ENCODE data around the gene PAPSS1. TPM values are rescaled to one million over a fixed set of nuclear protein-coding genes. Genes with fewer than 3 reads are reported as not detected.

Gene PAPSS1
- polyA plus RNA-seq (204 and 216 TPM in 2 replicates), polyA minus RNA-seq (192 and 196 TPM in 2 replicates)

DNA sequence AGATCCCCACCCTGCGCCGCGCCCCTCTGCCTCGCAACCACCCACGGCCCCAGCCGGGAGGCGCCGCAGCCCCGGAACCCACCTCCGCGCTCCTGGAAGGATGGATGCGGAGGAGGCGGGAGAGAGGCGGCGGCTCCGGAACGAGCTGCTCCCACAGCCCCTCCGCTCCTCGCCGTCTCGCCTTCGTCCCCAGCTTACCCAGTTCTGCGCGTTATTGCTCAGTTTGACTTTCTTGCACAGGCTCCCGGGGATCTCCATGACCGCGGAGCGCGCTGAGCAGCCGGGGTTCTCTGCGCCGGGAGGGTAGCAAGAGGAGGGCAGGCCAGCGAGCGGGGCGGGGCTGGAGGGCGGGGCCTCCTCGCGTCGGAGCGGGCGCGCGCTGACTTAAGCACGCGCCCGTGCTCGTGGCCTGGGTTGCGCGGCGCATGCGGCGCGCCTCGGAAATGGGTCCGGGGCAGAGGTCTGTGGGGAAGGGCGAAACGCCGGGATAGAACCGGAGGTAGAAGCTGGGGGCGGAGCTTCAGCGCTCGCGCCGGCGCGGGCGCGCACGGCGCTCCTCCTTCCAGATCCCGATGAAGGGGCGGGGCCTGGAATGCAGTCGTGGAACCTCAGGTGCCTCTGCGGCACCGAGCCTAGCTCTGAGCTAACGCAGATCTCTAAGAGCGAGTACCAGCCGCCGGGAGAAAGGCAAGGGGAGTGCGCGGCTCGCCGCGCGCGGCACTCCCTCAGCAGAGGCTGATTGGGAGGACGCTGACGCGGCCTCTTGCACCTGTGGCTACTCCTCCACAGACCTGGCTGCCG lies at the start of gene PAPSS1:
Gene PAPSS1, minus strand, starts transcription at position 313 of the 801 bp plus-strand sequence. Its CDS starts 55 bp downstream, at position 258.
- H3K9ac ChIP-seq (ENCODE audit: low read length), result peak within 1 kb of the TSS; percentile 87
- peaks cover 8% of the 10 kb centered on the region for H3F3A ChIP-seq (ENCODE audit: insufficient read depth, low read length, poor library complexity, severe bottlenecking)
- peak within 1 kb of the TSS; percentile 72 for H3K4me3 ChIP-seq (ENCODE audit: low read length)
- H3K27ac ChIP-seq (ENCODE audit: low read length), result peak within 1 kb of the TSS; percentile 93
- no peaks in the 10 kb centered on the region for H3K36me3 ChIP-seq (ENCODE audit: insufficient read depth, low read length)
- no peaks in the 10 kb centered on the region for H3K9me3 ChIP-seq (ENCODE audit: low read length)
- H2AFZ ChIP-seq (ENCODE audit: low read depth, low read length), result peak within 1 kb of the TSS; percentile 71
- TF ChIP-seq RAD21 (conservative IDR thresholded peaks at IDR 0.05) (no peak), EP300 (conservative IDR thresholded peaks at IDR 0.05; ENCODE audit: poor library complexity, severe bottlenecking) (peak; percentile 15), SMC3 (conservative IDR thresholded peaks at IDR 0.05; ENCODE audit: poor library complexity) (peak; percentile 54), POLR2AphosphoS5 (IDR thresholded peaks at IDR 0.05) (peak; percentile 78), TAF1 (IDR thresholded peaks at IDR 0.05; ENCODE audit: low read depth) (peak; percentile 75), MXI1 (conservative IDR thresholded peaks at IDR 0.05; ENCODE audit: poor library complexity, severe bottlenecking) (peak; percentile 72), EZH2 (IDR thresholded peaks at IDR 0.05; ENCODE audit: borderline replicate concordance, insufficient read depth, low read length, poor library complexity, severe bottlenecking) (no peak)
- TF ChIP-seq, protein P1, sequence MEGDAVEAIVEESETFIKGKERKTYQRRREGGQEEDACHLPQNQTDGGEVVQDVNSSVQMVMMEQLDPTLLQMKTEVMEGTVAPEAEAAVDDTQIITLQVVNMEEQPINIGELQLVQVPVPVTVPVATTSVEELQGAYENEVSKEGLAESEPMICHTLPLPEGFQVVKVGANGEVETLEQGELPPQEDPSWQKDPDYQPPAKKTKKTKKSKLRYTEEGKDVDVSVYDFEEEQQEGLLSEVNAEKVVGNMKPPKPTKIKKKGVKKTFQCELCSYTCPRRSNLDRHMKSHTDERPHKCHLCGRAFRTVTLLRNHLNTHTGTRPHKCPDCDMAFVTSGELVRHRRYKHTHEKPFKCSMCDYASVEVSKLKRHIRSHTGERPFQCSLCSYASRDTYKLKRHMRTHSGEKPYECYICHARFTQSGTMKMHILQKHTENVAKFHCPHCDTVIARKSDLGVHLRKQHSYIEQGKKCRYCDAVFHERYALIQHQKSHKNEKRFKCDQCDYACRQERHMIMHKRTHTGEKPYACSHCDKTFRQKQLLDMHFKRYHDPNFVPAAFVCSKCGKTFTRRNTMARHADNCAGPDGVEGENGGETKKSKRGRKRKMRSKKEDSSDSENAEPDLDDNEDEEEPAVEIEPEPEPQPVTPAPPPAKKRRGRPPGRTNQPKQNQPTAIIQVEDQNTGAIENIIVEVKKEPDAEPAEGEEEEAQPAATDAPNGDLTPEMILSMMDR (IDR thresholded peaks at IDR 0.05; ENCODE audit: poor library complexity, severe bottlenecking), result peak; percentile 36
- TF ChIP-seq, protein P2, sequence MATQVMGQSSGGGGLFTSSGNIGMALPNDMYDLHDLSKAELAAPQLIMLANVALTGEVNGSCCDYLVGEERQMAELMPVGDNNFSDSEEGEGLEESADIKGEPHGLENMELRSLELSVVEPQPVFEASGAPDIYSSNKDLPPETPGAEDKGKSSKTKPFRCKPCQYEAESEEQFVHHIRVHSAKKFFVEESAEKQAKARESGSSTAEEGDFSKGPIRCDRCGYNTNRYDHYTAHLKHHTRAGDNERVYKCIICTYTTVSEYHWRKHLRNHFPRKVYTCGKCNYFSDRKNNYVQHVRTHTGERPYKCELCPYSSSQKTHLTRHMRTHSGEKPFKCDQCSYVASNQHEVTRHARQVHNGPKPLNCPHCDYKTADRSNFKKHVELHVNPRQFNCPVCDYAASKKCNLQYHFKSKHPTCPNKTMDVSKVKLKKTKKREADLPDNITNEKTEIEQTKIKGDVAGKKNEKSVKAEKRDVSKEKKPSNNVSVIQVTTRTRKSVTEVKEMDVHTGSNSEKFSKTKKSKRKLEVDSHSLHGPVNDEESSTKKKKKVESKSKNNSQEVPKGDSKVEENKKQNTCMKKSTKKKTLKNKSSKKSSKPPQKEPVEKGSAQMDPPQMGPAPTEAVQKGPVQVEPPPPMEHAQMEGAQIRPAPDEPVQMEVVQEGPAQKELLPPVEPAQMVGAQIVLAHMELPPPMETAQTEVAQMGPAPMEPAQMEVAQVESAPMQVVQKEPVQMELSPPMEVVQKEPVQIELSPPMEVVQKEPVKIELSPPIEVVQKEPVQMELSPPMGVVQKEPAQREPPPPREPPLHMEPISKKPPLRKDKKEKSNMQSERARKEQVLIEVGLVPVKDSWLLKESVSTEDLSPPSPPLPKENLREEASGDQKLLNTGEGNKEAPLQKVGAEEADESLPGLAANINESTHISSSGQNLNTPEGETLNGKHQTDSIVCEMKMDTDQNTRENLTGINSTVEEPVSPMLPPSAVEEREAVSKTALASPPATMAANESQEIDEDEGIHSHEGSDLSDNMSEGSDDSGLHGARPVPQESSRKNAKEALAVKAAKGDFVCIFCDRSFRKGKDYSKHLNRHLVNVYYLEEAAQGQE (IDR thresholded peaks at IDR 0.05; ENCODE audit: borderline replicate concordance), result peak; percentile 77
- H3K27me3 ChIP-seq (ENCODE audit: insufficient read depth, low read depth, low read length), result no peaks in the 10 kb centered on the region
- peak within 1 kb of the TSS; percentile 97 for H3K4me2 ChIP-seq (ENCODE audit: low read length)
- H3K79me2 ChIP-seq (replicated peaks; ENCODE audit: insufficient read depth, low read length), result peaks cover 38% of the 10 kb centered on the region
- H4K20me1 ChIP-seq (ENCODE audit: insufficient read depth), result no peaks in the 10 kb centered on the region
- no peaks in the 10 kb centered on the region for H3K9me2 ChIP-seq (ENCODE audit: insufficient read depth, low read length)

DNA sequence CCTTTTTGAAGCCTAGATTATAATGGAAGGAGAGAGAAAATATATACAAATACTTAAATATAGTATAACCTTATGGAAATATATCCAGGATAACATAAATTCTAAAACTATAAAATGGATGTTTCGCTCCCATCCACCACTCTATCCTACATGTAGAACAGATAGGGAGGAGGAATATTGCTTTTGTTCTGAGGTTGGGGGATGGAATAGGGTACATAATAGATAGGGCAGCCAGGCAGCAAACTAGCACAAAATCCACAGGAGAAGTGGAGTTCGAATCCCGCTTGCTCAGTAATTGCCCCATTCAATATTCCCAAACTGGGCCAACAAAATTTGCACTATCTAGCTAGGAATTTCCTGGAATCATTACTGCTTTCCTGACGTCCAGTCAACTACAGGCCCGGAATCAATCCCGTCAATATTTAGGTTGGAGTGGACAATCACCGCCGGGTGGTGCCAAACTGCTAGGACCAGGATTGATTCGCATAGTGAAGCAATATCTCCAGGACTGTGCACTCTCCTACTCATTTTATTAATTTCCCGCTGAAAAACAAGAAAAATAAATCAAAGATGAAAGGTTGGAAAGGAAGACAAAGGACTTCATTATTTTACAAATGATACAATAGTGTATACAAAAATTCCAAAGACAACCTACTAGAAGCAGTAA lies 40.4 kb upstream of the PAPSS1 start:
- Histone ChIP-seq H3K9me2 (ENCODE audit: insufficient read depth, low read length) (no peaks in the 10 kb centered on the region), H3K27me3 (ENCODE audit: insufficient read depth, low read depth, low read length) (no peaks in the 10 kb centered on the region), H3K4me2 (ENCODE audit: low read length) (no peak overlapping the region), H3F3A (ENCODE audit: insufficient read depth, low read length, poor library complexity, severe bottlenecking) (no peaks in the 10 kb centered on the region), H3K9ac (ENCODE audit: low read length) (no peak overlapping the region), H2AFZ (ENCODE audit: low read depth, low read length) (no peak overlapping the region), H3K9me3 (ENCODE audit: low read length) (no peaks in the 10 kb centered on the region), H3K27ac (ENCODE audit: low read length) (no peak overlapping the region), H3K79me2 (replicated peaks; ENCODE audit: insufficient read depth, low read length) (no peaks in the 10 kb centered on the region), H3K4me3 (ENCODE audit: low read length) (no peak overlapping the region), H4K20me1 (ENCODE audit: insufficient read depth) (no peaks in the 10 kb centered on the region), H3K36me3 (ENCODE audit: insufficient read depth, low read length) (no peaks in the 10 kb centered on the region)
- no peak for TF ChIP-seq RAD21 (conservative IDR thresholded peaks at IDR 0.05)
- TF ChIP-seq EP300 (conservative IDR thresholded peaks at IDR 0.05; ENCODE audit: poor library complexity, severe bottlenecking), result no peak
- TF ChIP-seq EZH2 (IDR thresholded peaks at IDR 0.05; ENCODE audit: borderline replicate concordance, insufficient read depth, low read length, poor library complexity, severe bottlenecking), result no peak
- TF ChIP-seq MXI1 (conservative IDR thresholded peaks at IDR 0.05; ENCODE audit: poor library complexity, severe bottlenecking), result no peak
- TF ChIP-seq POLR2AphosphoS5 (IDR thresholded peaks at IDR 0.05), result no peak
- TF ChIP-seq, protein P1 (IDR thresholded peaks at IDR 0.05; ENCODE audit: poor library complexity, severe bottlenecking), result no peak
- no peak for TF ChIP-seq TAF1 (IDR thresholded peaks at IDR 0.05; ENCODE audit: low read depth)
- TF ChIP-seq, protein P2 (IDR thresholded peaks at IDR 0.05; ENCODE audit: borderline replicate concordance), result no peak
- no peak for TF ChIP-seq SMC3 (conservative IDR thresholded peaks at IDR 0.05; ENCODE audit: poor library complexity)

Measured in neural cell (in vitro differentiated cells).